ENCODE results near the gene RALGDS.

- TF ChIP-seq CTCF (IDR thresholded peaks at IDR 0.05), result no peak
- no peak for TF ChIP-seq POLR2A (IDR thresholded peaks at IDR 0.05)
- no peak for TF ChIP-seq EP300 (IDR thresholded peaks at IDR 0.05)
Measured at GRCh38 chr9:133119103-133119845, 1.8 kb downstream of the RALGDS start.
